ENCODE data around the gene TIMP2. TPM values are rescaled to one million over a fixed set of nuclear protein-coding genes. Genes with fewer than 3 reads are reported as not detected.

Gene TIMP2
- total and polyA plus RNA-seq, 2 of the 13 experiments (the other 11 are each of a cell fraction or from before 2014, with no cell fraction given) = 3.8 to 8.5 TPM

- no peak for TF ChIP-seq ZBTB40 (IDR thresholded peaks at IDR 0.05)
- no peak for TF ChIP-seq ZBTB40 (CRISPR knock-in tag; IDR thresholded peaks at IDR 0.05)
- TF ChIP-seq PAWR (CRISPR knock-in tag; IDR thresholded peaks at IDR 0.05; ENCODE audit: borderline replicate concordance) = no peak
- TF ChIP-seq, protein P1, sequence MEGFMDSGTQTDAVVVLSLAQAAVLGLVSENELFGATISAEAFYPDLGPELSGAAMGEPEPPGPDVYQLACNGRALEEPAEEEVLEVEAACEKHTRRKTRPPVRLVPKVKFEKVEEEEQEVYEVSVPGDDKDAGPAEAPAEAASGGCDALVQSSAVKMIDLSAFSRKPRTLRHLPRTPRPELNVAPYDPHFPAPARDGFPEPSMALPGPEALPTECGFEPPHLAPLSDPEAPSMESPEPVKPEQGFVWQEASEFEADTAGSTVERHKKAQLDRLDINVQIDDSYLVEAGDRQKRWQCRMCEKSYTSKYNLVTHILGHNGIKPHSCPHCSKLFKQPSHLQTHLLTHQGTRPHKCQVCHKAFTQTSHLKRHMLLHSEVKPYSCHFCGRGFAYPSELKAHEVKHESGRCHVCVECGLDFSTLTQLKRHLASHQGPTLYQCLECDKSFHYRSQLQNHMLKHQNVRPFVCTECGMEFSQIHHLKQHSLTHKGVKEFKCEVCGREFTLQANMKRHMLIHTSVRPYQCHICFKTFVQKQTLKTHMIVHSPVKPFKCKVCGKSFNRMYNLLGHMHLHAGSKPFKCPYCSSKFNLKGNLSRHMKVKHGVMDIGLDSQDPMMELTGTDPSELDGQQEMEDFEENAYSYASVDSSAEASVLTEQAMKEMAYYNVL (CRISPR knock-in tag; IDR thresholded peaks at IDR 0.05; ENCODE audit: borderline replicate concordance) = peak; percentile 42; the same call in 1 of the 2 replicates
- TF ChIP-seq AGO2 (optimal IDR thresholded peaks at IDR 0.05; ENCODE audit: low read depth, low read length) = no peak
- no peak for TF ChIP-seq ZNF660 (CRISPR knock-in tag; IDR thresholded peaks at IDR 0.05; ENCODE audit: borderline replicate concordance, low read depth)
- TF ChIP-seq, protein P2, sequence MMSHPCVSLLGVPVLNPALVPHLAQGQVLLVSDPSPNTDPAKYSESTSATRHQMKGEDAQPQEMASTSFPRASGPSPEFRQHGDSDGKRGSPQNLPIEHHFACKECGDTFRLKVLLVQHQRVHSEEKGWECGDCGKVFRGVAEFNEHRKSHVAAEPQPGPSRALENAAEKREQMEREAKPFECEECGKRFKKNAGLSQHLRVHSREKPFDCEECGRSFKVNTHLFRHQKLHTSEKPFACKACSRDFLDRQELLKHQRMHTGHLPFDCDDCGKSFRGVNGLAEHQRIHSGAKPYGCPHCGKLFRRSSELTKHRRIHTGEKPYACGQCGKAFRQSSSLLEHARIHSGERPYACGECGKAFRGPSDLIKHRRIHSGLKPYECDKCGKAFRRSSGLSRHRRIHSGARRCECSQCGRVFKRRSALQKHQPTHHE (CRISPR knock-in tag; IDR thresholded peaks at IDR 0.05; ENCODE audit: borderline replicate concordance) = no peak
- TF ChIP-seq, protein P3, sequence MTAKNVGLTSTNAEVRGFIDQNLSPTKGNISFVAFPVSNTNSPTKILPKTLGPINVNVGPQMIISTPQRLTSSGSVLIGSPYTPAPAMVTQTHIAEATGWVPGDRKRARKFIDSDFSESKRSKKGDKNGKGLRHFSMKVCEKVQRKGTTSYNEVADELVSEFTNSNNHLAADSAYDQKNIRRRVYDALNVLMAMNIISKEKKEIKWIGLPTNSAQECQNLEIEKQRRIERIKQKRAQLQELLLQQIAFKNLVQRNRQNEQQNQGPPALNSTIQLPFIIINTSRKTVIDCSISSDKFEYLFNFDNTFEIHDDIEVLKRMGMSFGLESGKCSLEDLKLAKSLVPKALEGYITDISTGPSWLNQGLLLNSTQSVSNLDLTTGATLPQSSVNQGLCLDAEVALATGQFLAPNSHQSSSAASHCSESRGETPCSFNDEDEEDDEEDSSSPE (CRISPR knock-in tag; IDR thresholded peaks at IDR 0.05) = no peak
- TF ChIP-seq ONECUT2 (CRISPR knock-in tag; IDR thresholded peaks at IDR 0.05) = 0 out of 2 replicates have a peak, but pooled peaks have one; percentile 39
- peak; percentile 25; the same call in 1 of the 2 replicates for TF ChIP-seq ATF2 (CRISPR knock-in tag; IDR thresholded peaks at IDR 0.05)
- no peak for TF ChIP-seq YY1 (IDR thresholded peaks at IDR 0.05; ENCODE audit: insufficient read depth, insufficient replicate concordance, low read depth, low read length)
- peak; percentile 59; the same call in 1 of the 2 replicates for TF ChIP-seq ZKSCAN8 (CRISPR knock-in tag; IDR thresholded peaks at IDR 0.05; ENCODE audit: borderline replicate concordance)
- TF ChIP-seq IRF2 (CRISPR knock-in tag; IDR thresholded peaks at IDR 0.05) = peak; percentile 84
These were observed 59.4 kb downstream of the TIMP2 start (continued) for GRCh38 chr17:78865682-78866390.
